ENCODE data around the gene IGSF21. TPM values are rescaled to one million over a fixed set of nuclear protein-coding genes. Genes with fewer than 3 reads are reported as not detected.

The IGSF21 gene
- total and polyA plus RNA-seq, 2 of the 4 experiments (the other 2 are of a cell fraction), result not detected

DNA sequence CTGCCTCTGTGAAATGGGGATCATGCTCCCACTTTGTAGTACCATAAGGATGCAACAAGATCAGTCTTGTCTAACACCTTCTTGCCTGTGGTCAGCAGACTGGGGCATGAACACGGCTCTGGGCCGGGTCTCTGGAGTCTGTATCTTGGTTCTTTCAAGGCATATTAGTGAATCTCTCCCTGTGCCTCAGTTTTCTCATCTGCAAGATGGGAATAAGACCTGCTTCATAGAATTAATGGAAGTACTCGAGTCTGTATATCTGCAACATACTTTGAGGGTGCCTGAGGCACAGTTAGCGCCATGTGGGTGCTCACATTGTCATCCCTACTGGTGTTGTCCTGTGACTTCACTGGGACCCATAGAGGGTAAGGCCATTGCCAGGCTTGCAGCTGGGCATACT, 84.6 kb downstream of the IGSF21 start:
- H3K56ac ChIP-seq (ENCODE audit: extremely low read depth, insufficient read depth, low read length), result no peak overlapping the region
- CTCF ChIA-PET, result no interaction called here

More for the DNA sequence above, 84.6 kb downstream of the IGSF21 start:
- Histone ChIP-seq H3K9me3 (ENCODE audit: control insufficient read depth, insufficient read depth, low read length) (no peaks in the 10 kb centered on the region), H4K8ac (ENCODE audit: low read depth in 2 of 2, low read length in 2 of 2) (no peak overlapping the region), H3K9me1 (ENCODE audit: insufficient read depth, low read length) (no peaks in the 10 kb centered on the region), H2AK9ac (replicated peaks; ENCODE audit: low read depth, low read length, poor library complexity) (no peak overlapping the region), H3K23ac (ENCODE audit: low read depth, low read length) (no peak overlapping the region), H2BK5ac (ENCODE audit: low read depth, low read length, poor library complexity, severe bottlenecking) (no peak overlapping the region), H3K27me3 (ENCODE audit: control insufficient read depth, insufficient read depth, low read length) (no peaks in the 10 kb centered on the region), H4K20me1 (ENCODE audit: insufficient read depth, low read length) (no peaks in the 10 kb centered on the region), H3K14ac (replicated peaks; ENCODE audit: low read depth, low read length) (no peak overlapping the region), H4K91ac (ENCODE audit: insufficient read depth, low read depth, low read length) (no peak overlapping the region), H2AFZ (replicated peaks; ENCODE audit: low read length, poor library complexity) (no peak overlapping the region), H2AK5ac (ENCODE audit: low read depth, low read length) (no peak overlapping the region), H3K18ac (ENCODE audit: low read depth, low read length) (no peak overlapping the region), H2BK15ac (ENCODE audit: low read depth, low read length) (no peak overlapping the region), H3K27ac (ENCODE audit: insufficient read depth, low read length) (no peak overlapping the region), H3K36me3 (ENCODE audit: control insufficient read depth, insufficient read depth, low read length) (no peaks in the 10 kb centered on the region), H3K4ac (ENCODE audit: low read depth, low read length) (no peak overlapping the region), H4K5ac (ENCODE audit: low read depth, low read length) (no peak overlapping the region), H3K4me2 (ENCODE audit: low read depth, low read length) (no peak overlapping the region), H2BK20ac (ENCODE audit: low read depth, low read length) (no peak overlapping the region), H2BK120ac (ENCODE audit: low read depth, low read length) (no peak overlapping the region), H3K9ac (ENCODE audit: low read depth, low read length) (no peak overlapping the region), H3K4me3 (ENCODE audit: insufficient read depth, low read depth, low read length) (no peak overlapping the region), H3K79me1 (ENCODE audit: low read depth in 1 of 2, low read length in 2 of 2) (no peaks in the 10 kb centered on the region), H3K4me1 (ENCODE audit: control insufficient read depth, insufficient read depth, low read length) (no peaks in the 10 kb centered on the region)
- BruUV-seq (replicated peaks), result no TSS peak
- TF ChIP-seq, protein P1, sequence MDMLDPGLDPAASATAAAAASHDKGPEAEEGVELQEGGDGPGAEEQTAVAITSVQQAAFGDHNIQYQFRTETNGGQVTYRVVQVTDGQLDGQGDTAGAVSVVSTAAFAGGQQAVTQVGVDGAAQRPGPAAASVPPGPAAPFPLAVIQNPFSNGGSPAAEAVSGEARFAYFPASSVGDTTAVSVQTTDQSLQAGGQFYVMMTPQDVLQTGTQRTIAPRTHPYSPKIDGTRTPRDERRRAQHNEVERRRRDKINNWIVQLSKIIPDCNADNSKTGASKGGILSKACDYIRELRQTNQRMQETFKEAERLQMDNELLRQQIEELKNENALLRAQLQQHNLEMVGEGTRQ (IDR thresholded peaks at IDR 0.05; ENCODE audit: low read depth, low read length), result no peak
- no peak for TF ChIP-seq MAFK (IDR thresholded peaks at IDR 0.05; ENCODE audit: low read depth, low read length)
- no peak for TF ChIP-seq RCOR1 (IDR thresholded peaks at IDR 0.05; ENCODE audit: insufficient replicate concordance, low read length)
- TF ChIP-seq RFX5 (IDR thresholded peaks at IDR 0.05; ENCODE audit: low read depth, low read length), result no peak
- TF ChIP-seq SMC3 (IDR thresholded peaks at IDR 0.05; ENCODE audit: low read depth, low read length), result no peak
- TF ChIP-seq POLR2A (IDR thresholded peaks at IDR 0.05; ENCODE audit: low read depth, low read length), result no peak
- TF ChIP-seq MAZ (IDR thresholded peaks at IDR 0.05; ENCODE audit: borderline replicate concordance, low read depth, low read length), result no peak
- TF ChIP-seq, protein P2, sequence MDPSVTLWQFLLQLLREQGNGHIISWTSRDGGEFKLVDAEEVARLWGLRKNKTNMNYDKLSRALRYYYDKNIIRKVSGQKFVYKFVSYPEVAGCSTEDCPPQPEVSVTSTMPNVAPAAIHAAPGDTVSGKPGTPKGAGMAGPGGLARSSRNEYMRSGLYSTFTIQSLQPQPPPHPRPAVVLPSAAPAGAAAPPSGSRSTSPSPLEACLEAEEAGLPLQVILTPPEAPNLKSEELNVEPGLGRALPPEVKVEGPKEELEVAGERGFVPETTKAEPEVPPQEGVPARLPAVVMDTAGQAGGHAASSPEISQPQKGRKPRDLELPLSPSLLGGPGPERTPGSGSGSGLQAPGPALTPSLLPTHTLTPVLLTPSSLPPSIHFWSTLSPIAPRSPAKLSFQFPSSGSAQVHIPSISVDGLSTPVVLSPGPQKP (IDR thresholded peaks at IDR 0.05; ENCODE audit: borderline replicate concordance, low read depth, low read length), result no peak
- TF ChIP-seq, protein P3, sequence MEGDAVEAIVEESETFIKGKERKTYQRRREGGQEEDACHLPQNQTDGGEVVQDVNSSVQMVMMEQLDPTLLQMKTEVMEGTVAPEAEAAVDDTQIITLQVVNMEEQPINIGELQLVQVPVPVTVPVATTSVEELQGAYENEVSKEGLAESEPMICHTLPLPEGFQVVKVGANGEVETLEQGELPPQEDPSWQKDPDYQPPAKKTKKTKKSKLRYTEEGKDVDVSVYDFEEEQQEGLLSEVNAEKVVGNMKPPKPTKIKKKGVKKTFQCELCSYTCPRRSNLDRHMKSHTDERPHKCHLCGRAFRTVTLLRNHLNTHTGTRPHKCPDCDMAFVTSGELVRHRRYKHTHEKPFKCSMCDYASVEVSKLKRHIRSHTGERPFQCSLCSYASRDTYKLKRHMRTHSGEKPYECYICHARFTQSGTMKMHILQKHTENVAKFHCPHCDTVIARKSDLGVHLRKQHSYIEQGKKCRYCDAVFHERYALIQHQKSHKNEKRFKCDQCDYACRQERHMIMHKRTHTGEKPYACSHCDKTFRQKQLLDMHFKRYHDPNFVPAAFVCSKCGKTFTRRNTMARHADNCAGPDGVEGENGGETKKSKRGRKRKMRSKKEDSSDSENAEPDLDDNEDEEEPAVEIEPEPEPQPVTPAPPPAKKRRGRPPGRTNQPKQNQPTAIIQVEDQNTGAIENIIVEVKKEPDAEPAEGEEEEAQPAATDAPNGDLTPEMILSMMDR (conservative IDR thresholded peaks at IDR 0.05; ENCODE audit: low read depth, low read length), result no peak
- no peak for TF ChIP-seq NFE2L2 (IDR thresholded peaks at IDR 0.05; ENCODE audit: low read depth, low read length)
- no peak for TF ChIP-seq RAD21 (IDR thresholded peaks at IDR 0.05; ENCODE audit: low read length)
- TF ChIP-seq BHLHE40 (IDR thresholded peaks at IDR 0.05; ENCODE audit: low read depth, low read length), result no peak
- TF ChIP-seq CEBPB (IDR thresholded peaks at IDR 0.05; ENCODE audit: low read depth, low read length), result no peak
- TF ChIP-seq CHD1 (IDR thresholded peaks at IDR 0.05; ENCODE audit: low read depth, low read length), result no peak
- no peak for TF ChIP-seq MXI1 (IDR thresholded peaks at IDR 0.05; ENCODE audit: borderline replicate concordance, low read depth, low read length)
- in situ Hi-C loops (cut with MboI; ENCODE audit: low sequenced_read_pairs) (no loop called here), intact Hi-C loops (cut with micrococcal nuclease) (no loop called here), dilution Hi-C loops (cut with HindIII; ENCODE audit: low sequenced_read_pairs, unreplicated experiment) (no loop called here)
- ATAC-seq (ENCODE audit: low read depth), result no peak
- DNase-seq, result no peak
- WGBS, 2 experiments (ENCODE audit: extremely low coverage in 2 of 2, insufficient read length in 1 of 2), result 25% methylated on average over 2 of the region's 4 CpGs; no CpG with 5 or more reads in 1 of the 2 experiments
- POLR2A ChIA-PET (ENCODE audit: unreplicated experiment), result no interaction called here

All from IMR-90 (cell line).